Neural cell (in vitro differentiated cells): Measurements from ENCODE around the gene HLA-DRB5. TPM values are rescaled to one million over a fixed set of nuclear protein-coding genes. Genes with fewer than 3 reads are reported as not detected.

Experiments used
- H2AFZ ChIP-seq: fragments of 200-600, 300-800 bp; sonication (generic), shearing (Covaris generic); 2 replicates; pipeline ENCODE4 v1.6.0; 2014; ENCODE audit warnings: low read depth, mild to moderate bottlenecking, antibody characterized with exemption, low read length, moderate library complexity
- H3F3A ChIP-seq: fragments of 200-600 bp; shearing (Covaris generic); 2 replicates; pipeline ENCODE4 v1.6.1; 2016; ENCODE audit warnings: mild to moderate bottlenecking, moderate library complexity, mixed read lengths, antibody characterized with exemption, low read length; ENCODE audit not compliant: insufficient read depth, poor library complexity, severe bottlenecking
- H3K27ac ChIP-seq: fragments of 200-600, 300-800 bp; sonication (generic), shearing (Covaris generic); 2 replicates; pipeline ENCODE4 v1.5.1; 2014; ENCODE audit warnings: mild to moderate bottlenecking, low read length, moderate library complexity
- H3K27me3 ChIP-seq: fragments of 300-800, 200-600 bp; sonication (generic), shearing (Covaris generic); 2 replicates; pipeline ENCODE4 v1.6.0; 2014; ENCODE audit warnings: mild to moderate bottlenecking, low read depth, low read length, moderate library complexity; ENCODE audit not compliant: insufficient read depth
- H3K36me3 ChIP-seq: fragments of 300-800, 200-600 bp; sonication (generic), shearing (Covaris generic); 2 replicates; pipeline ENCODE4 v1.5.1; 2014; ENCODE audit warnings: mild to moderate bottlenecking, antibody characterized with exemption, low read length, moderate library complexity; ENCODE audit not compliant: insufficient read depth
- H3K4me2 ChIP-seq: fragments of 300-800, 200-600 bp; sonication (generic), shearing (Covaris generic); 2 replicates; pipeline ENCODE4 v1.6.0; 2014; ENCODE audit warnings: mild to moderate bottlenecking, low read length
- H3K4me3 ChIP-seq: fragments of 300-800, 200-600 bp; sonication (generic), shearing (Covaris generic); 2 replicates; pipeline ENCODE4 v1.5.1; 2014; ENCODE audit warnings: mild to moderate bottlenecking, low read length, moderate library complexity
- H3K79me2 ChIP-seq: fragments of 200-600 bp; shearing (Covaris generic); replicated peaks from 2 replicates; pipeline ENCODE4 v1.6.0; 2014; ENCODE audit warnings: mild to moderate bottlenecking, low read length, moderate library complexity; ENCODE audit not compliant: insufficient read depth
- H3K9ac ChIP-seq: fragments of 300-800, 200-600 bp; sonication (generic), shearing (Covaris generic); 2 replicates; pipeline ENCODE4 v1.6.1; 2016; ENCODE audit warnings: mild to moderate bottlenecking, low read length, mixed read lengths
- H3K9me2 ChIP-seq: fragments of 200-600 bp; shearing (Covaris generic); 2 replicates; pipeline ENCODE4 v1.6.1; 2016; ENCODE audit warnings: mild to moderate bottlenecking, low read length, mixed read lengths; ENCODE audit not compliant: insufficient read depth
- H3K9me3 ChIP-seq: fragments of 200-600, 300-800 bp; sonication (generic), shearing (Covaris generic); 2 replicates; pipeline ENCODE4 v1.6.1; 2016; ENCODE audit warnings: mild to moderate bottlenecking, mixed run types, low read length, moderate library complexity, mixed read lengths
- H4K20me1 ChIP-seq: fragments of 200-600 bp; shearing (Covaris generic); 2 replicates; pipeline ENCODE4 v1.6.1; 2016; ENCODE audit warnings: mild to moderate bottlenecking, mixed run types; ENCODE audit not compliant: insufficient read depth
- EP300 ChIP-seq: fragments of 450-650 bp; conservative IDR thresholded peaks from 2 replicates; pipeline ENCODE4 v1.6.1; 2014; ENCODE audit warnings: antibody characterized with exemption, mild to moderate bottlenecking, moderate library complexity; ENCODE audit not compliant: poor library complexity, severe bottlenecking
- EZH2 ChIP-seq: fragments of 200-600, 300-800 bp; shearing (Covaris generic), sonication (generic); IDR thresholded peaks from 2 replicates; pipeline ENCODE4 v1.6.1; 2014; ENCODE audit warnings: antibody characterized with exemption, low read length, borderline replicate concordance, mild to moderate bottlenecking; ENCODE audit not compliant: insufficient read depth, poor library complexity, severe bottlenecking
- MXI1 ChIP-seq: fragments of 450-650 bp; conservative IDR thresholded peaks from 2 replicates; pipeline ENCODE4 v1.6.1; 2014; ENCODE audit warnings: antibody characterized with exemption, mild to moderate bottlenecking; ENCODE audit not compliant: poor library complexity, severe bottlenecking
- POLR2AphosphoS5 ChIP-seq: IDR thresholded peaks from 2 replicates; pipeline ENCODE4 v1.6.1; 2012
- RAD21 ChIP-seq: fragments of 450-650 bp; conservative IDR thresholded peaks from 2 replicates; pipeline ENCODE4 v1.6.1; 2014; ENCODE audit warnings: antibody characterized with exemption, mild to moderate bottlenecking, moderate library complexity
- SMC3 ChIP-seq: fragments of 450-650 bp; conservative IDR thresholded peaks from 2 replicates; pipeline ENCODE4 v1.6.1; 2014; ENCODE audit warnings: antibody characterized with exemption, mild to moderate bottlenecking, moderate library complexity; ENCODE audit not compliant: poor library complexity
- TAF1 ChIP-seq: IDR thresholded peaks from 2 replicates; pipeline ENCODE4 v1.6.1; 2012; ENCODE audit warnings: low read depth
- polyA plus RNA-seq: library from polyadenylated mRNA; depleted of rRNA; stranded (reverse); fragments of >200 nt; gene quantifications from 2 replicates; pipeline ENCODE4 v1.2.3, GENCODE V29; 2014
- TF ChIP-seq, protein P1 (sequence below): fragments of 450-650 bp; IDR thresholded peaks from 2 replicates; pipeline ENCODE4 v1.5.1; 2014; ENCODE audit warnings: antibody characterized with exemption, mild to moderate bottlenecking, moderate library complexity; ENCODE audit not compliant: poor library complexity, severe bottlenecking
- TF ChIP-seq, protein P2 (sequence below): IDR thresholded peaks from 2 replicates; pipeline ENCODE4 v1.6.1; 2012; ENCODE audit warnings: borderline replicate concordance

HLA-DRB5 gene
- polyA plus RNA-seq, 1 donor from 2014 or later = not detected

GRCh38 chr6:32501016-32501415, 29.1 kb downstream of the HLA-DRB5 start:
- Histone ChIP-seq H3K4me2 (no peak overlapping the region), H3K9me2 (no peaks in the 10 kb centered on the region), H3K27me3 (no peaks in the 10 kb centered on the region), H3K9me3 (no peaks in the 10 kb centered on the region), H4K20me1 (no peaks in the 10 kb centered on the region), H3K79me2 (no peaks in the 10 kb centered on the region), H3K27ac (no peak overlapping the region), H3K4me3 (no peak overlapping the region), H3K36me3 (no peaks in the 10 kb centered on the region), H3K9ac (no peak overlapping the region), H3F3A (no peaks in the 10 kb centered on the region), H2AFZ (no peak overlapping the region)
- TF ChIP-seq RAD21 (no peak), MXI1 (no peak), EP300 (no peak), SMC3 (no peak), POLR2AphosphoS5 (no peak), EZH2 (no peak), TAF1 (no peak)
- TF ChIP-seq, protein P1, sequence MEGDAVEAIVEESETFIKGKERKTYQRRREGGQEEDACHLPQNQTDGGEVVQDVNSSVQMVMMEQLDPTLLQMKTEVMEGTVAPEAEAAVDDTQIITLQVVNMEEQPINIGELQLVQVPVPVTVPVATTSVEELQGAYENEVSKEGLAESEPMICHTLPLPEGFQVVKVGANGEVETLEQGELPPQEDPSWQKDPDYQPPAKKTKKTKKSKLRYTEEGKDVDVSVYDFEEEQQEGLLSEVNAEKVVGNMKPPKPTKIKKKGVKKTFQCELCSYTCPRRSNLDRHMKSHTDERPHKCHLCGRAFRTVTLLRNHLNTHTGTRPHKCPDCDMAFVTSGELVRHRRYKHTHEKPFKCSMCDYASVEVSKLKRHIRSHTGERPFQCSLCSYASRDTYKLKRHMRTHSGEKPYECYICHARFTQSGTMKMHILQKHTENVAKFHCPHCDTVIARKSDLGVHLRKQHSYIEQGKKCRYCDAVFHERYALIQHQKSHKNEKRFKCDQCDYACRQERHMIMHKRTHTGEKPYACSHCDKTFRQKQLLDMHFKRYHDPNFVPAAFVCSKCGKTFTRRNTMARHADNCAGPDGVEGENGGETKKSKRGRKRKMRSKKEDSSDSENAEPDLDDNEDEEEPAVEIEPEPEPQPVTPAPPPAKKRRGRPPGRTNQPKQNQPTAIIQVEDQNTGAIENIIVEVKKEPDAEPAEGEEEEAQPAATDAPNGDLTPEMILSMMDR = no peak
- TF ChIP-seq, protein P2, sequence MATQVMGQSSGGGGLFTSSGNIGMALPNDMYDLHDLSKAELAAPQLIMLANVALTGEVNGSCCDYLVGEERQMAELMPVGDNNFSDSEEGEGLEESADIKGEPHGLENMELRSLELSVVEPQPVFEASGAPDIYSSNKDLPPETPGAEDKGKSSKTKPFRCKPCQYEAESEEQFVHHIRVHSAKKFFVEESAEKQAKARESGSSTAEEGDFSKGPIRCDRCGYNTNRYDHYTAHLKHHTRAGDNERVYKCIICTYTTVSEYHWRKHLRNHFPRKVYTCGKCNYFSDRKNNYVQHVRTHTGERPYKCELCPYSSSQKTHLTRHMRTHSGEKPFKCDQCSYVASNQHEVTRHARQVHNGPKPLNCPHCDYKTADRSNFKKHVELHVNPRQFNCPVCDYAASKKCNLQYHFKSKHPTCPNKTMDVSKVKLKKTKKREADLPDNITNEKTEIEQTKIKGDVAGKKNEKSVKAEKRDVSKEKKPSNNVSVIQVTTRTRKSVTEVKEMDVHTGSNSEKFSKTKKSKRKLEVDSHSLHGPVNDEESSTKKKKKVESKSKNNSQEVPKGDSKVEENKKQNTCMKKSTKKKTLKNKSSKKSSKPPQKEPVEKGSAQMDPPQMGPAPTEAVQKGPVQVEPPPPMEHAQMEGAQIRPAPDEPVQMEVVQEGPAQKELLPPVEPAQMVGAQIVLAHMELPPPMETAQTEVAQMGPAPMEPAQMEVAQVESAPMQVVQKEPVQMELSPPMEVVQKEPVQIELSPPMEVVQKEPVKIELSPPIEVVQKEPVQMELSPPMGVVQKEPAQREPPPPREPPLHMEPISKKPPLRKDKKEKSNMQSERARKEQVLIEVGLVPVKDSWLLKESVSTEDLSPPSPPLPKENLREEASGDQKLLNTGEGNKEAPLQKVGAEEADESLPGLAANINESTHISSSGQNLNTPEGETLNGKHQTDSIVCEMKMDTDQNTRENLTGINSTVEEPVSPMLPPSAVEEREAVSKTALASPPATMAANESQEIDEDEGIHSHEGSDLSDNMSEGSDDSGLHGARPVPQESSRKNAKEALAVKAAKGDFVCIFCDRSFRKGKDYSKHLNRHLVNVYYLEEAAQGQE = no peak

- no peak for TF ChIP-seq SMC3
- no peak for TF ChIP-seq RAD21
- no peak for TF ChIP-seq EP300
- TF ChIP-seq EZH2 = no peak
- Histone ChIP-seq H3K27ac (no peak overlapping the region), H3K36me3 (no peaks in the 10 kb centered on the region)
Measured at GRCh38 chr6:32492351-32492750, 37.7 kb downstream of the HLA-DRB5 start.

GRCh38 chr6:32491700-32492099, 38.4 kb downstream of the HLA-DRB5 start:
- Histone ChIP-seq H3K4me3 (no peak overlapping the region), H3K36me3 (no peaks in the 10 kb centered on the region), H2AFZ (no peak overlapping the region), H3K27me3 (no peaks in the 10 kb centered on the region), H3K27ac (no peak overlapping the region), H3K9me3 (no peaks in the 10 kb centered on the region), H3K9ac (no peak overlapping the region), H3K79me2 (no peaks in the 10 kb centered on the region), H3K4me2 (no peak overlapping the region), H3F3A (no peaks in the 10 kb centered on the region), H3K9me2 (no peaks in the 10 kb centered on the region), H4K20me1 (no peaks in the 10 kb centered on the region)
- TF ChIP-seq RAD21 (no peak), TAF1 (no peak), SMC3 (no peak), EZH2 (no peak), POLR2AphosphoS5 (no peak), MXI1 (no peak)
- TF ChIP-seq, protein P2 = no peak
- TF ChIP-seq, protein P1 = no peak

More at GRCh38 chr6:32492351-32492750, 37.7 kb downstream of the HLA-DRB5 start:
- no peaks in the 10 kb centered on the region for H4K20me1 ChIP-seq
- no peak overlapping the region for H3K4me2 ChIP-seq
- H3K79me2 ChIP-seq = no peaks in the 10 kb centered on the region
- H3K9me3 ChIP-seq = no peaks in the 10 kb centered on the region
- H3F3A ChIP-seq = no peaks in the 10 kb centered on the region
- no peaks in the 10 kb centered on the region for H3K9me2 ChIP-seq
- H3K4me3 ChIP-seq = no peak overlapping the region
- H3K9ac ChIP-seq = no peak overlapping the region
- no peaks in the 10 kb centered on the region for H3K27me3 ChIP-seq
- H2AFZ ChIP-seq = no peak overlapping the region
